ENCODE measurements around the gene PRKD2.
"Not testable (repeated sequence)": the region's sequence is repeated elsewhere in the genome, so short reads cannot be mapped to it uniquely, and the experiment has no call there.

Gene PRKD2

DNA sequence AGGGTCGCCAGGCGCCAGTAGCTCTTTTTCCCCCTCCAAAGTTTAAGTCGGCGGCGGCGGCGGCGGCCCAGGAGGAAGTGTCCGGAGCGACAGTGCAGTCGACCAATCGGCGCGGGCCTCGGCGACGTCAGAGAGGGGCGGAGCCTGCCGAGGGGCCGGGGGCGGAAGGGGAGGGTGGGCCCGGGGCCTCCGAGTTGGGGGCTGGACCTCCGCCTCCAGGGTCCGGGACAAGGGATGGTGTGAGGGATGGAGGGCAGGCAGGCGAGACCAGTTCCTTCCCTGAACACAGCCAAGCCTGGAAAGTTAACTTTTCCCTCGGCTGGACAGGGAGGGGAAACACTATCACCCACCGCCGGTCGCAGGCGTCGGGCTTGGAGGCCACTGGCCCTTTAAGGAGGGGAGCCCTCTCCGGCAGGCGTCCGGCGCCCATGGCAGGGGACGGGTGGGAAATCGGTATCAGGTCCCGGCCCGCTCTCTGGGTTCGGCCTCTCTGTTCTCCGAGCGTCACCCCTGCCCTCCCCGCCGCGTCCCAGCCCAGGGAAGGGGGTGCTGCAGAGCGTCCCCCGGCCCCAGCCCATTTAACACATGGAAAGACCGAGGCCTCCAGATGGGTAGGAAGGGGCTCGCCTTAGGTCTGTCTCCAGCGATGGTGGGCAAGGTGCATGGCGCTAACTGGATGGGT, at the start of gene PRKD2:
Gene PRKD2, minus strand, starts transcription at position 81 of the 682 bp plus-strand sequence. CDS start 744 bp downstream, outside the sequence.
- no peak for FAIRE-seq

GRCh38 chr19:46764817-46765291, 47.9 kb upstream of the PRKD2 start:
- FAIRE-seq: no peak

DNA sequence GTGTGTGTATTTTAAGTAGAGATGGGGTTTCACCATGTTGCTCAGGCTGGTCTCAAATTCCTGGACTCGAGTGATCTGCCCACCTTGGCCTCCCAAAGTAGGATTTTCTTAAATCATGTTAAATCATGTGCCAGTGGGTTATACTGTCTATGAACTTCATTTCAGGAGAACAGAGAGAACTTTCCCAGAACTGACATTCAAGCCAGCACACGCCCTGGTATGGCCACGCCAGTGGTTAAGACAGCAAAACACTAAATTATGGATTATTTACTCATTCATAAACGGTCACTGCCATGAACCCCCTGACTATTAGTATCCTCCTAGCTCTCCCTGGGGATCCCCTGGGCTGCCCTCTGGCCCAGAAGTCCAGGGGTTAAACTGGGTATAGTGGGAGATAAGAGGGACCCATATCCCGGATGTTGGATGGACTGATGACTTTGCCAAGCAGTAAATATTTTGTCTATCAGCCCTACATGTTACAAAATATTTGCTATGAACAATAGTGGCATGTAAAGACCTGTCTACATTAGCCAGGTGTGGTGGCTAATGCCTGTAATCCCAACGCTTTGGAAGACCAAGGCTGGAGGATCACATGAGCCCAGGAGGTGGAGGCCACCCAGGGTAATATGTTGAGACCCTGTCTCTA, 45.5 kb upstream of the PRKD2 start:
- no peak for FAIRE-seq

GRCh38 chr19:46761418-46761831, 44.5 kb upstream of the PRKD2 start:
- FAIRE-seq: no peak

GRCh38 chr19:46760897-46761296, 44.0 kb upstream of the PRKD2 start:
- FAIRE-seq: not testable (repeated sequence)

DNA sequence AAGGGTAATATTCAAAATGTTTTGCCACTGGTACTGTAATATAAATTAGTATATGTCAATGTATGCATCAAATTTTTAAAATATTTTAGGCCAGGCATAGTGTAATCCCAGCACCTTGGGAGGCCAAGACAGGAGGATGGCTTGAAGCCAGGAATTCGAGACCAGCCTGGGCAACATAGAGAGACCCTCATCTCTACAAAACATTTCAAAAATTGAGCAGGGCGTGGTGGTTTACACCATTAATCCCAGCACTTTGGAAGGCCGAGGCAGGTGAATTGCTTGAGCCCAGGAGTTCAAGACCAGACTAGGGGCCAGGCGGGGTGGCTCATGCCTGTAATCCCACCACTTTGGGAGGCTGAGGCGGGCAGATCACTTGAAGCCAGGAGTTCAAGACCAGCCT, 43.4 kb upstream of the PRKD2 start:
- no peak for FAIRE-seq

GRCh38 chr19:46759817-46760333, 43.0 kb upstream of the PRKD2 start:
- FAIRE-seq: no peak

- no peak for FAIRE-seq
Measured at GRCh38 chr19:46759206-46759605, 42.3 kb upstream of the PRKD2 start.

DNA sequence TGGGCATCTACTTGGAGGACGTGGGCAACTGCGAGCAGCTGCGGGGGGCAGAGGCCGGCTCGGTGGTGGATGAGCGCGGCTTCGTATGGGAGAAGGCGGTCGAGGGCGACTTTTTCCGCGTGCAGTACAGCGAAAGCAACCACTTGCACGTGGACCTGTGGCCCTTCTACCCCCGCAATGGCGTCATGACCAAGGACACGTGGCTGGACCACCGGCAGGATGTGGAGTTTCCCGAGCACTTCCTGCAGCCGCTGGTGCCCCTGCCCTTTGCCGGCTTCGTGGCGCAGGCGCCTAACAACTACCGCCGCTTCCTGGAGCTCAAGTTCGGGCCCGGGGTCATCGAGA, 39.6 kb upstream of the PRKD2 start:
- FAIRE-seq: no peak

DNA sequence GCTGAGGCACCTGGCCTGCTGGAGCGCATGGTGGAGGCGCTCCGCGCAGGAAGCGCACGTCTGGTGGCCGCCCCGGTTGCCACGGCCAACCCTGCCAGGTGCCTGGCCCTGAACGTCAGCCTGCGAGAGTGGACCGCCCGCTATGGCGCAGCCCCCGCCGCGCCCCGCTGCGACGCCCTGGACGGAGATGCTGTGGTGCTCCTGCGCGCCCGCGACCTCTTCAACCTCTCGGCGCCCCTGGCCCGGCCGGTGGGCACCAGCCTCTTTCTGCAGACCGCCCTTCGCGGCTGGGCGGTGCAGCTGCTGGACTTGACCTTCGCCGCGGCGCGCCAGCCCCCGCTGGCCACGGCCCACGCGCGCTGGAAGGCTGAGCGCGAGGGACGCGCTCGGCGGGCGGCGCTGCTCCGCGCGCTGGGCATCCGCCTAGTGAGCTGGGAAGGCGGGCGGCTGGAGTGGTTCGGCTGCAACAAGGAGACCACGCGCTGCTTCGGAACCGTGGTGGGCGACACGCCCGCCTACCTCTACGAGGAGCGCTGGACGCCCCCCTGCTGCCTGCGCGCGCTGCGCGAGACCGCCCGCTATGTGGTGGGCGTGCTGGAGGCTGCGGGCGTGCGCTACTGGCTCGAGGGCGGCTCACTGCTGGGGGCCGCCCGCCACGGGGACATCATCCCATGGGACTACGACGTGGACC, 39.1 kb upstream of the PRKD2 start:
- no peak for FAIRE-seq

GRCh38 chr19:46755077-46755852, 38.4 kb upstream of the PRKD2 start:
- FAIRE-seq: no peak

DNA sequence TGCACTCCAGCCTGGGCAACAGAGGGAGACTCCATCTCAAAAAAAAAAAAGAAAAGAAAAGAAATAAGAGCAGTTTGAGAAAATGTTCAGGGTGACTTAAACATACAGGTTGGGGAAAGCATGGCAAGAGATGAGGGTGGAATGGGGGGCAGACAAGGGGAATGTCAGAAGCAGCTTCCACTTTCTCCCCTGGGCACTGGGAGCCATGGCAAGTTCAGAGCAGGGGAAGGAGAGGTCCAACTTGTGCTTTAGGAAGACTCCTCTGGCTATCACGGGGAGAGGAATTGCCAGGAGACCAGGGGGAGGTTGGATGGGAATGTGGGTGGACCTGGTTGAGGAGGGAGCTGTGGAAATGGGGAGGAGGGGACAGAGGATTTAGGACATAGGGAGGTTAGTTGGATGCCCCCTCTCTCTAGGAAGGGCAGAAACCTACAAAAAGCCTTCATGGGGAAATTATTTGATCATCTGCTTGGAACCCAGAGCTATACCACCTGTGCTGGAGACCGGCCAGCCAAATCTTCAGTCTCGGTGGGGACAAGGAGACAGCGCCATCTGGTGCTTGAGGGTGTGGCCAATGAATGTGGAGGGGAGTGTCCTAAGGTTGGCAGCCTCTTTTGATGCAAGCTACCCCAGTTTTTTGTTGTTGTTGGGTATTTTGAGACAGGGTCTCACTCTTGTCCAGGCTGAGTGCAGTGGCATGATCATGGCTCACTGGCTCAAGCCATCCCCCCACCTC, 36.7 kb upstream of the PRKD2 start:
- FAIRE-seq: no peak

GRCh38 chr19:46748325-46749109, 31.6 kb upstream of the PRKD2 start:
- FAIRE-seq: no peak

GRCh38 chr19:46746281-46747057, 29.6 kb upstream of the PRKD2 start, which contains the start of gene STRN4:
Gene STRN4 (minus strand): TSS chr19:46746450. CDS start chr19:46746430, 20 bp downstream.
- no peak for FAIRE-seq

GRCh38 chr19:46745521-46746280, 28.8 kb upstream of the PRKD2 start, which contains the start of gene FKRP:
Gene FKRP (plus strand): TSS chr19:46746057. CDS start chr19:46755451, 9,394 bp downstream.
- FAIRE-seq: no peak

- FAIRE-seq: no peak
Measured at GRCh38 chr19:46745030-46745429, 28.1 kb upstream of the PRKD2 start.

- no peak for FAIRE-seq
Measured at GRCh38 chr19:46744005-46744691, 27.2 kb upstream of the PRKD2 start.

DNA sequence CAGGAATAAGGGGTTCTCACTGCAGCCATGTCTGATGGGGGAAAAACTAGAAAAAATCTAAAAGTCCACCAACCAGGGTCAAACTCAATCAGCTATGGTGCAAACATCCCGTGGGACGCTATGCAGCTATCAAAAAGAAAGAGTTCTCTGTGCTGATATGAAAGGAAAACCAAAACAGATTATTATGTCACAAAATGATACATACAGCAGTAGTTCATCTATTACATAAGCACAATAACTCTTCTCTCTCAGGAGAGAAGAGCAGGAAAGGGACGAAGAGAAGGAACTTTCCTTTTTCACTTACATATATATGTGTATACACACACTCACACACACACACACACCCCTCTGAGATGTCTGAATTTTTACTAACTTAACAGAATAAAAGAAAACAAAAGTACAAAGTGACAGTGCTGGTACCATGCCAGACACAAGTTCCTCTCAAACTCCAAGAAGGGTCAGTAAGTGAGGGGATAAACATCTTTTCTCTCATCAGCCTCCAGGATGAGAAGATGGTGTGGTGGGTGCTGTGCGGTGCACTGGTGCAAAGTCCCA, 26.1 kb upstream of the PRKD2 start:
- FAIRE-seq: no peak

GRCh38 chr19:46741447-46741846, 24.5 kb upstream of the PRKD2 start:
- no peak for FAIRE-seq

All from TTC549 (cell line).